ENCODE data around the gene NAPA.
"Not testable (repeated sequence)": the region's sequence is repeated elsewhere in the genome, so short reads cannot be mapped to it uniquely, and the experiment has no call there.

NAPA gene

GRCh38 chr19:47490031-47490430, 24.8 kb downstream of the NAPA start:
- Histone ChIP-seq H3K9ac (ENCODE audit: low read length) (no peak overlapping the region), H3K27ac (ENCODE audit: low read depth, low read length) (no peak overlapping the region), H3K36me3 (ENCODE audit: insufficient read depth, low read length) (peaks cover 76% of the 10 kb centered on the region), H3K9me3 (ENCODE audit: low read length) (no peaks in the 10 kb centered on the region), H3K4me3 (ENCODE audit: low read depth in 1 of 2, low read length in 2 of 2) (no peak overlapping the region), H3K27me3 (ENCODE audit: control insufficient read depth in 1 of 2, insufficient read depth in 2 of 2, low read length in 2 of 2) (no peaks in the 10 kb centered on the region), H3K4me1 (ENCODE audit: insufficient read depth, low read length) (no peaks in the 10 kb centered on the region)

DNA sequence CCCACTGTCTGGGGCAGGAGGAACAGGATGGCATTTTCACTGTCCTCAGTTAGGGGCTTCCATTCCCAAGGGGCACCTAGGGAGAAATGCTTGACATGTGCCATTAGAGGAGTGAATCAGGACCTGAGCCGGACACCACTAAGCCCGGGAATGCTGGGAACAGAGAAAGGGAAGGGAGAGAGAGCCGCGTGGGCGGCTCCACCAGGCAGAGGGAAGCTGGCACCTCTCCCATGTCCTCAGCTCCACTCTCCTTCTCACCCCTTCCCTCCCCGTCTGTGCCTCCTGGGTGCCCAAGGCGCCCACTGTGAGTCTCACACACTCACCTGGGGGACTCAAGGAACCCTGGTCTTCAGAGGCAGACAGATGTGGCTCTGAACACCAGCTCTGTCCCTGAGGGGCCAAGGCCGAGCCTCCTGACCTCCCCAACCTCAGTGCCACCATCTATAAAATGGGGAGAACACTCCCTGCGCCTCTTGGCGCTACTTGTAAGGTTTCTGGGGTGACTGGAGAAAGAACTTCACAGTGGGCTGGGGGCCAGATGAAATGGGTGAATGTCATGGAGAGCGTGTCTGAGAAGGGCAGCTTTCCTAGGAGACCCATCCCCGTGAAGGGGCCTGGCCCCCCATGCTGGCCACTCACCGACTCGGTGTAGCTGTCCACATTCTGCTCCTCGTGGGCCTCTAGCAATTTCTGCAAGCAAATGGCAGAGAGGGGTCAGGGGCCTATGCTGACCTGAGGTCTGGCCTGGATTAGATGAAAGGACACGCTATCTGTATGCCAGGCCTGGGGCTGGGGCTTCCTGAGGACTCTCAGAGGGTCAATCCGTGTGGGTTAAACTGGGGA, 25.6 kb downstream of the NAPA start:
- H3K27ac ChIP-seq (ENCODE audit: low read depth, low read length): no peak overlapping the region
- H3K9me3 ChIP-seq (ENCODE audit: low read length): no peaks in the 10 kb centered on the region
- no peaks in the 10 kb centered on the region for H3K4me1 ChIP-seq (ENCODE audit: insufficient read depth, low read length)
- H3K4me3 ChIP-seq (ENCODE audit: low read depth in 1 of 2, low read length in 2 of 2): no peak overlapping the region
- H3K27me3 ChIP-seq (ENCODE audit: control insufficient read depth in 1 of 2, insufficient read depth in 2 of 2, low read length in 2 of 2): no peaks in the 10 kb centered on the region
- H3K36me3 ChIP-seq (ENCODE audit: insufficient read depth, low read length): peaks cover 71% of the 10 kb centered on the region
- no peak overlapping the region for H3K9ac ChIP-seq (ENCODE audit: low read length)

- H3K36me3 ChIP-seq (ENCODE audit: insufficient read depth, low read length): peaks cover 58% of the 10 kb centered on the region
- H3K27me3 ChIP-seq (ENCODE audit: control insufficient read depth in 1 of 2, insufficient read depth in 2 of 2, low read length in 2 of 2): no peaks in the 10 kb centered on the region
- H3K27ac ChIP-seq (ENCODE audit: low read depth, low read length): no peak overlapping the region
- H3K4me3 ChIP-seq (ENCODE audit: low read depth in 1 of 2, low read length in 2 of 2): no peak overlapping the region
- peaks cover 8% of the 10 kb centered on the region for H3K4me1 ChIP-seq (ENCODE audit: insufficient read depth, low read length)
- H3K9ac ChIP-seq (ENCODE audit: low read length): no peak overlapping the region
- no peaks in the 10 kb centered on the region for H3K9me3 ChIP-seq (ENCODE audit: low read length)
These were observed 27.0 kb downstream of the NAPA start for GRCh38 chr19:47487551-47488515.

DNA sequence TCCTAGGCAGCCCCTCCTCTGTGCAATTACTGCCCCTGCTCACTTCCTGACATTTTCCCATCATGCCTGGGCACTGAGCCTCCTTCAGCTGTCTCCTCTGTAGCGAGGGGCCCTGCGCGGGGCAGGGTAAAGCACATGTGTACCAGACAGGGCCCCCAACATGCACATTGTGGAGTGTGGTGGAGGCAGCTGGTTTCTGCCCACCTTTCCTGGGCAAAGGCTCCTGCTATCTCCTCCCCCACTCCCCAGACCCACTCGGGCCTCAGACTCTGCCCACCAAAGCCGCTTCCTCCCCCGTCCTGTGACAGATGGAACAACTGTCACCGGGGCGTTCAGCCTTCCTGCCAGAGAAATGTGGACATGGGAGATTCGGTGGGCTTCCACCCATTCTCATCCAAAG, 28.0 kb downstream of the NAPA start:
- no peaks in the 10 kb centered on the region for H3K9me3 ChIP-seq (ENCODE audit: low read length)
- H3K4me1 ChIP-seq (ENCODE audit: insufficient read depth, low read length): peaks cover 8% of the 10 kb centered on the region
- no peak overlapping the region for H3K9ac ChIP-seq (ENCODE audit: low read length)
- no peak overlapping the region for H3K27ac ChIP-seq (ENCODE audit: low read depth, low read length)
- H3K4me3 ChIP-seq (ENCODE audit: low read depth in 1 of 2, low read length in 2 of 2): no peak overlapping the region
- no peaks in the 10 kb centered on the region for H3K27me3 ChIP-seq (ENCODE audit: control insufficient read depth in 1 of 2, insufficient read depth in 2 of 2, low read length in 2 of 2)
- peaks cover 53% of the 10 kb centered on the region for H3K36me3 ChIP-seq (ENCODE audit: insufficient read depth, low read length)

DNA sequence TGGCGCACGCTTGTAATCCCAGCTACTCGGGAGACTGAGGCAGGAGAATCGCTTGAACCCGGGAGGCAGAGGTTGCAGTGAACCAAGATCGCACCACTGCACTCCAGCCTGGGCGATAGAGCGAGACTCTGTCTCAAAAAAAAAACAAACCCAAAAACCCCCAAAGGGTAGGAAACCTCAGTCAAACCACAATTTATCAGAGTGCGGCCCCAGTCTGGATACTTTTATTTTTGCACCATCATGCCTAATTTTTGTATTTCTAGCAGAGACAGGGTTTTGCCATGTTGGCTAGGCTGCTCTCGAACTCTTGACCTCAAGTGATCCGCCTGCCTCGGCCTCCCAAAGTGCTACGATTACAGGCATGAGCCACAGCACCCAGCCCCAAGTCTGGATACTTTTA, 28.6 kb downstream of the NAPA start:
- not testable (repeated sequence) for H3K27ac ChIP-seq (ENCODE audit: low read depth, low read length); H3K9ac ChIP-seq (ENCODE audit: low read length); H3K4me3 ChIP-seq (ENCODE audit: low read depth in 1 of 2, low read length in 2 of 2); H3K4me1 ChIP-seq (ENCODE audit: insufficient read depth, low read length); H3K9me3 ChIP-seq (ENCODE audit: low read length); H3K27me3 ChIP-seq (ENCODE audit: control insufficient read depth in 1 of 2, insufficient read depth in 2 of 2, low read length in 2 of 2)
- peaks cover 46% of the 10 kb centered on the region for H3K36me3 ChIP-seq (ENCODE audit: insufficient read depth, low read length)

- Histone ChIP-seq H3K27ac (ENCODE audit: low read depth, low read length) (no peak overlapping the region), H3K36me3 (ENCODE audit: insufficient read depth, low read length) (peaks cover 36% of the 10 kb centered on the region), H3K27me3 (ENCODE audit: control insufficient read depth in 1 of 2, insufficient read depth in 2 of 2, low read length in 2 of 2) (no peaks in the 10 kb centered on the region), H3K4me3 (ENCODE audit: low read depth in 1 of 2, low read length in 2 of 2) (peak overlapping the region in 1 of 2 donors; percentile 89), H3K9me3 (ENCODE audit: low read length) (no peaks in the 10 kb centered on the region), H3K9ac (ENCODE audit: low read length) (no peak overlapping the region), H3K4me1 (ENCODE audit: insufficient read depth, low read length) (peaks cover 8% of the 10 kb centered on the region)
These were observed 29.7 kb downstream of the NAPA start for GRCh38 chr19:47485210-47485609.

DNA sequence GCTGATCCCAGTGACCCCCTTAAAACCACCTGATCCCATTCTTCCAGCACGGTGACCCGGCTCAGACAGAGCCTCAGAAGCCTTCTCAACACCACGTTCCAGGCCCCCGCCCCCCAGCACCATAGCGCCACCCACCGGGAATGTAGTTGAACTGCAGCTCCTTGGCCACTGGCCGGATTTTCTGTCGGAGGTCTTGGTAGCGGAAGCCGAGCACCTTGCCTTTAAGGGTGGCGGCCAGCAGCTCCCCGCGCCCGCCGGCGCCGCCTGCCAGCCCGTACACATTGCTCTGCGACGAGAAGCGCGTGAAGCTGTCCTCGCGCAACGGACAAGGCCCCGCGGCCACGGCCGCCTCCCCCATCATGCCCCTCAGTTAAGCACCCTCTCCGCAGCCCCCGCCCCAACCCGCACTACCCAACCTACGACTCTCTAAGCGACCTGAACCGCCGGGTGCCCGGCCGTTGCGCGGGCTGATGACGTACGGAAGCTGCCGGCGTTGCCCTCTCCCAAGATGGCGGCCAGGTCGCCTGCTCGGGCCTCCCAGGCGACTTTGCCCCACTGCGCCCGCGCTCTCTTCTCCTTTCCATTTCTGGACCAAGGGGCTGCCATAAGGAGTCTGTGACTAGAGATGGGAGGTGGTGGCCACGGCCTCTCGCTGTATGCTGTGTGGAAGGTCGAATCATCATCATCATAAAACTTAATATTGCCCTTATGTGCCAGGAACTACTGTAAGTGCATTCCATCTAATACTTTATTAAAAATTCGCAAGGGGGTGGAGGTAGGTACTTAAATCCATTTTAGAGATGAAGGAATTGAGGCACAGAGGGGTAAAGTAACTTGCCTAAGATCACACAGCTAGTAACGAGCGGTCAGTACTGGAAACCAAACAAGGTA, 30.8 kb downstream of the NAPA start, which contains the start of gene KPTN:
TSS of gene KPTN (minus strand) at position 420 of the 891 bp plus-strand sequence. CDS start at position 361, 59 bp downstream.
- H3K4me1 ChIP-seq (ENCODE audit: insufficient read depth, low read length): peaks cover 8% of the 10 kb centered on the region
- no peaks in the 10 kb centered on the region for H3K27me3 ChIP-seq (ENCODE audit: control insufficient read depth in 1 of 2, insufficient read depth in 2 of 2, low read length in 2 of 2)

DNA sequence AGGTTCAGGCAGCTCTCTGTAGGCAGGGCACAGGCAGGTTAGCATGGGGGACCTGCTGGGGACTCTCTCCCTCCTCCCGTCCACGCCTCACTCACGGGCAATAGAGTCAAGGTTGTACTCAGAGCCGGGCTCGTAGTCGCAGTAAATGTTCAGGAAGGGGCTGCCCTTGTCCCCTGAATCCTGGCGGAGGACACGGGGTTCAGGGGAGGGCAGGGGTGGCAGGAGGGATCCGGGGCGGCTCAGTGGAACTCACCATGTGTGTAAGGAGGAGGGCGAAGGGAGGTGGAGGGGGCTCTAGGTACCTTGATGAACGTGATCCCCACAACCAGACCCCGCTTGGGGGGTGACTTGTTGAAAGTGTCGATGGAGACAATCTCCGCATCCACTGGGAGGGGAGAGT, 31.7 kb downstream of the NAPA start:
- no peak overlapping the region for H3K9ac ChIP-seq (ENCODE audit: low read length)

More for the DNA sequence above, 30.8 kb downstream of the NAPA start, which contains the start of gene KPTN:
- H3K9ac ChIP-seq (ENCODE audit: low read length): peak within 1 kb of the TSS; percentile 91
- peaks cover 25% of the 10 kb centered on the region for H3K36me3 ChIP-seq (ENCODE audit: insufficient read depth, low read length)
- peak within 1 kb of the TSS; percentile 70 for H3K27ac ChIP-seq (ENCODE audit: low read depth, low read length)
- peak within 1 kb of the TSS; percentile 50 to 89 for H3K4me3 ChIP-seq (ENCODE audit: low read depth in 1 of 2, low read length in 2 of 2)
- H3K9me3 ChIP-seq (ENCODE audit: low read length): no peaks in the 10 kb centered on the region

GRCh38 chr19:47481460-47482052, 33.3 kb downstream of the NAPA start:
- Histone ChIP-seq H3K4me1 (ENCODE audit: insufficient read depth, low read length) (peaks cover 8% of the 10 kb centered on the region), H3K36me3 (ENCODE audit: insufficient read depth, low read length) (peaks cover 10% of the 10 kb centered on the region), H3K27me3 (ENCODE audit: control insufficient read depth in 1 of 2, insufficient read depth in 2 of 2, low read length in 2 of 2) (no peaks in the 10 kb centered on the region), H3K9ac (ENCODE audit: low read length) (no peak overlapping the region), H3K4me3 (ENCODE audit: low read depth in 1 of 2, low read length in 2 of 2) (no peak overlapping the region), H3K9me3 (ENCODE audit: low read length) (no peaks in the 10 kb centered on the region), H3K27ac (ENCODE audit: low read depth, low read length) (no peak overlapping the region)

More for the DNA sequence above, 31.7 kb downstream of the NAPA start:
- no peak overlapping the region for H3K27ac ChIP-seq (ENCODE audit: low read depth, low read length)
- H3K27me3 ChIP-seq (ENCODE audit: control insufficient read depth in 1 of 2, insufficient read depth in 2 of 2, low read length in 2 of 2): no peaks in the 10 kb centered on the region
- H3K9me3 ChIP-seq (ENCODE audit: low read length): no peaks in the 10 kb centered on the region
- H3K4me1 ChIP-seq (ENCODE audit: insufficient read depth, low read length): peaks cover 8% of the 10 kb centered on the region
- peak overlapping the region in 1 of 2 donors; percentile 89 for H3K4me3 ChIP-seq (ENCODE audit: low read depth in 1 of 2, low read length in 2 of 2)
- peaks cover 21% of the 10 kb centered on the region for H3K36me3 ChIP-seq (ENCODE audit: insufficient read depth, low read length)

DNA sequence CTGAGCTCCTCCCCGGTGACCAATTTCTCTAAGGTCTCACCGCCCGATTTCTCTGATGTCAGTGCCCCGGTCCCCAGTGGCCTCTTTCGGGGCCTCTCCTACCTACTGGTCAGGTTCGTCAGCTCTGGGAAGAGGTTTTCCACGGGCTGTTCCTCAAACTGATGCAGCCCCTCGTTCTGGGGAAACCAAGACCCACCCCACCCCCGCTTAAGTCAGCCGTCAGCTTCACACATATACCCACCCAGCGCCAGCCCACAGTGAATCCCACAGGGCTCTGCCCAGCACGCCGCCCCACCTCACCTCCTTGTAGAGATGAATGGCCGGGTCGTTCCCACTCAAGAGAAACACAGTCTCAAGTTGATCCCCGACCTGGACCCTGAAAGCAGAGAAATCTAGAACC, 34.2 kb downstream of the NAPA start:
- no peak overlapping the region for H3K4me3 ChIP-seq (ENCODE audit: low read depth in 1 of 2, low read length in 2 of 2)
- peaks cover 9% of the 10 kb centered on the region for H3K36me3 ChIP-seq (ENCODE audit: insufficient read depth, low read length)
- H3K27ac ChIP-seq (ENCODE audit: low read depth, low read length): no peak overlapping the region
- no peaks in the 10 kb centered on the region for H3K9me3 ChIP-seq (ENCODE audit: low read length)
- H3K9ac ChIP-seq (ENCODE audit: low read length): no peak overlapping the region
- H3K4me1 ChIP-seq (ENCODE audit: insufficient read depth, low read length): peaks cover 8% of the 10 kb centered on the region
- H3K27me3 ChIP-seq (ENCODE audit: control insufficient read depth in 1 of 2, insufficient read depth in 2 of 2, low read length in 2 of 2): no peaks in the 10 kb centered on the region
